K562 (cell line): ENCODE measurements around the gene HLCS. TPM values are rescaled to one million over a fixed set of nuclear protein-coding genes. Genes with fewer than 3 reads are reported as not detected.

Experiments used
- ATAC-seq: fragments of 200-7000 bp; cut with Tn5 transposase; 3 replicates; pipeline ENCODE4 v1.9.1; 2020; ENCODE audit warnings: moderate library complexity
- BruUV-seq: library from RNA; stranded (reverse); fragments of 400-500 nt; replicated peaks from 2 replicates; lab custom pipeline; 2021; lab: Mats Ljungman, UMichigan
- CTCF ChIA-PET: fragments of 300-600 bp; formaldehyde crosslinking; extraction: SDS; loops from one replicate; lab custom pipeline; 2021; ENCODE audit warnings: low intra/inter-chr PET ratio; lab: Yijun Ruan, JAX
- POLR2A ChIA-PET: fragments of 300-600, 350-650 bp; sonication (Branson Sonifier 250); formaldehyde crosslinking; extraction: SDS; loops from one replicate; lab custom pipeline; 2021; ENCODE audit warnings: antibody characterized with exemption, inconsistent platforms; lab: Yijun Ruan, JAX
- DNase-seq, 4 experiments: peaks; one replicate each; pipeline versions ENCODE4 v3.0.0 to v3.0.0-alpha.2; 2011 to 2018; ENCODE audit warnings: low spot score in 3 of 4, mixed read lengths in 3 of 4; ENCODE audit errors: extremely low read depth in 1 of 4
- FAIRE-seq: peaks from 2 replicates; lab custom pipeline; 2011; peaks lifted over from hg19 to GRCh38; lab: Jason Lieb, UNC
- H2AFZ ChIP-seq: 2 replicates; pipeline ENCODE4 v1.6.0; 2011; ENCODE audit warnings: low read depth, low read length, control low read depth, inconsistent platforms
- H3K27ac ChIP-seq: fragments of 200-600 bp; 3 replicates; pipeline ENCODE4 v1.8.0; 2011; ENCODE audit warnings: low read depth, mild to moderate bottlenecking, control low read depth, inconsistent platforms, low read length, moderate library complexity, mixed read lengths; ENCODE audit errors: extremely low read depth
- H3K27me3 ChIP-seq, 2 experiments: fragments of 300-600 bp in 1 of 2; 2 replicates in 1 of 2; 3 replicates in 1 of 2; pipeline versions ENCODE4 v1.6.0 to v1.8.0; 2011; ENCODE audit warnings: inconsistent platforms in 2 of 2, low read length in 2 of 2, mild to moderate bottlenecking in 1 of 2, mixed read lengths in 1 of 2, moderate library complexity in 1 of 2; ENCODE audit not compliant: control insufficient read depth in 2 of 2, insufficient read depth in 2 of 2
- H3K36me3 ChIP-seq: fragments of 300-600 bp; 3 replicates; pipeline ENCODE4 v1.8.0; 2011; ENCODE audit warnings: mild to moderate bottlenecking, low read length, inconsistent platforms; ENCODE audit not compliant: control insufficient read depth, insufficient read depth
- H3K4me1 ChIP-seq, 2 experiments: fragments of 200-600 bp in 1 of 2; replicated peaks in 1 of 2; 2 replicates in 1 of 2; 3 replicates in 1 of 2; pipeline versions ENCODE4 v1.5.1 to v1.8.0; 2011; ENCODE audit warnings: inconsistent platforms in 2 of 2, low read length in 2 of 2, mild to moderate bottlenecking in 1 of 2, mixed read lengths in 1 of 2, moderate library complexity in 1 of 2; ENCODE audit not compliant: control insufficient read depth in 2 of 2, insufficient read depth in 2 of 2
- H3K4me2 ChIP-seq: 2 replicates; pipeline ENCODE4 v1.6.1; 2011; ENCODE audit warnings: low read length, control low read depth, inconsistent platforms, mixed read lengths; ENCODE audit not compliant: insufficient read depth
- H3K4me3 ChIP-seq: fragments of 200-600 bp; sonication (generic), shearing (Covaris generic); 2 replicates; pipeline ENCODE4 v1.5.1; 2016; ENCODE audit warnings: control low read depth, inconsistent platforms
- H3K79me2 ChIP-seq: fragments of 200-600 bp; 3 replicates; pipeline ENCODE4 v1.8.0; 2011; ENCODE audit warnings: low read length, inconsistent platforms; ENCODE audit not compliant: control insufficient read depth, insufficient read depth
- H3K9ac ChIP-seq, 2 experiments: 2 replicates each; pipeline versions ENCODE4 v1.6.0 to v1.6.1; 2011; ENCODE audit warnings: low read depth in 2 of 2, low read length in 2 of 2, control low read depth in 1 of 2, inconsistent platforms in 1 of 2, mild to moderate bottlenecking in 1 of 2, mixed read lengths in 1 of 2; ENCODE audit not compliant: insufficient read depth in 1 of 2
- H3K9me1 ChIP-seq: one replicate; pipeline ENCODE4 v1.6.0; 2011; ENCODE audit warnings: inconsistent platforms, mild to moderate bottlenecking, low read length, moderate library complexity; ENCODE audit not compliant: control insufficient read depth, insufficient read depth
- H3K9me3 ChIP-seq: replicated peaks from 2 replicates; pipeline ENCODE4 v1.5.1; 2011; ENCODE audit warnings: low read depth, low read length, inconsistent platforms; ENCODE audit not compliant: control insufficient read depth, insufficient read depth
- H4K20me1 ChIP-seq: replicated peaks from 2 replicates; pipeline ENCODE4 v1.6.1; 2011; ENCODE audit warnings: low read length, inconsistent platforms, mixed read lengths; ENCODE audit not compliant: control insufficient read depth, insufficient read depth
- ARID2 ChIP-seq: fragments of 450-650 bp; IDR thresholded peaks from 2 replicates; pipeline ENCODE4 v1.6.1; 2017; ENCODE audit warnings: antibody characterized with exemption, mild to moderate bottlenecking
- CHCHD3 ChIP-seq: fragments of 250-450 bp; sonication (Bioruptor Pico); IDR thresholded peaks from 2 replicates; pipeline ENCODE4 v2.1.2; 2022; ENCODE audit warnings: mild to moderate bottlenecking
- ELF1 ChIP-seq: fragments of 200-800 bp; sonication (Bioruptor generic); IDR thresholded peaks from 2 replicates; pipeline ENCODE4 v1.6.1; 2016; ENCODE audit warnings: missing genetic modification characterization, missing compliant biosample characterization
- RB1 ChIP-seq: fragments of 450-650 bp; IDR thresholded peaks from 2 replicates; pipeline ENCODE4 v1.6.1; 2017; ENCODE audit warnings: low read depth, mild to moderate bottlenecking
- STAT6 ChIP-seq: sonication (generic); formaldehyde crosslinking; IDR thresholded peaks from 2 replicates; pipeline ENCODE4 v1.8.1; 2023; ENCODE audit warnings: mild to moderate bottlenecking, missing genetic modification reagents
- U2AF1 ChIP-seq: fragments of 200-400 bp; formaldehyde crosslinking; optimal IDR thresholded peaks from 2 replicates; pipeline ENCODE3; 2017; ENCODE audit warnings: mild to moderate bottlenecking, low read depth, low read length, moderate library complexity
- ZBTB40 ChIP-seq, 2 experiments: fragments of 450-650 bp in 1 of 2; sonication (generic) in 1 of 2; formaldehyde crosslinking in 1 of 2; IDR thresholded peaks; 2 replicates each; pipeline versions ENCODE4 v1.7.1 to v1.9.0; 2016 to 2022; ENCODE audit warnings: inconsistent platforms in 1 of 2, mild to moderate bottlenecking in 1 of 2, missing genetic modification reagents in 1 of 2
- ZNF699 ChIP-seq: fragments of 250-450 bp; sonication (Bioruptor Pico); IDR thresholded peaks from 2 replicates; pipeline ENCODE4 v1.8.0; 2021; ENCODE audit warnings: mild to moderate bottlenecking, moderate library complexity; ENCODE audit not compliant: insufficient replicate concordance
- WGBS: fragments of 100-300 bp; shearing (Covaris generic); methylation state at CpG from one replicate; pipeline ENCODE4 v1.1.6; 2016; ENCODE audit warnings: low coverage, mixed read lengths; ENCODE audit not compliant: insufficient coverage; ENCODE audit errors: missing lambda C conversion rate; 5-methylcytosine and 5-hydroxymethylcytosine counted together
- in situ Hi-C: fragments of 300-500 bp; cut with MboI; formaldehyde crosslinking; loops from 4 replicates; pipeline ENCODE4 v1.15.0; 2018; ENCODE audit warnings: inconsistent platforms, mixed read lengths
- intact Hi-C: fragments of 100-400 bp; cut with micrococcal nuclease; formaldehyde crosslinking; loops from 2 replicates; pipeline ENCODE4 v1.14.2; 2022
- polyA plus RNA-seq, 8 experiments: library from polyadenylated mRNA; depleted of rRNA in 4 of 8; stranded (reverse) in 5 of 8; unstranded in 3 of 8; fragments of >200 nt; fragmentation: Nextera tagmentation in 2 of 8; fragmentation: Illumina TruSeq in 1 of 8; extraction: Ambion mirVana in 2 of 8; extraction: Trizol in 1 of 8; gene quantifications; 2 replicates each; pipeline versions ENCODE4 v1.2.1 to v1.2.3, GENCODE V29; 2011 to 2014; ENCODE audit warnings: inconsistent platforms in 1 of 8, missing spikeins in 1 of 8
- total RNA-seq, 7 experiments: library from RNA; depleted of rRNA in 6 of 7; stranded (reverse); fragments of >200 nt in 6 of 7; fragmentation: Illumina TruSeq in 2 of 7; extraction: Trizol in 2 of 7; gene quantifications; 2 replicates each; pipeline versions ENCODE4 v1.2.1 to v1.2.3, GENCODE V29; 2011 to 2021; ENCODE audit warnings: low replicate concordance in 1 of 7

HLCS gene
- total and polyA plus RNA-seq, 9 of the 15 experiments (the other 6 are each of a cell fraction or from before 2014, with no cell fraction given), result 3.0 to 21.5 (median 17.1) TPM

- TF ChIP-seq U2AF1 (no peak), STAT6 (no peak)
- TF ChIP-seq, all 486 proteins: peak for 0
These were observed 37.5 kb downstream of the HLCS start (continued) for GRCh38 chr21:36928960-36929359.

GRCh38 chr21:36927719-36928117, 38.8 kb downstream of the HLCS start:
- H3K9me3 ChIP-seq, result no peaks in the 10 kb centered on the region
- BruUV-seq, result no TSS peak
- H3K4me3 ChIP-seq, result no peak overlapping the region
- ATAC-seq, result peak; percentile 97
- H3K4me1 ChIP-seq, result peaks cover 0 to 3% of the 10 kb centered on the region in 2 experiments; a peak in 1 of 5 replicates
- H4K20me1 ChIP-seq, result peaks cover 6% of the 10 kb centered on the region; the same call in 1 of the 2 replicates
- no peak overlapping the region for H3K9ac ChIP-seq
- no peak overlapping the region for H2AFZ ChIP-seq
- peak; percentile 78 to 84 (median 83) for DNase-seq
- ChIA-PET CTCF (interaction anchor here (1.2 to 3.1 kb wide), 7 partner anchors 12 to 508 kb away, joined by 3 to 15 read pairs (median 5); no protein-coding TSS in a partner anchor), POLR2A (interaction anchor here (1.2 kb wide), 1 partner anchor 68 kb away, joined by 3 read pairs; no protein-coding TSS in a partner anchor)
- in situ Hi-C loops, result loop anchor here (5.0 to 10.0 kb wide), 4 partner anchors 183 to 783 kb away; no protein-coding TSS in a partner anchor
- H3K4me2 ChIP-seq, result no peak overlapping the region
- intact Hi-C loops, result loop anchor here (1.0 to 5.0 kb wide), 6 partner anchors 180 to 507 kb away; no protein-coding TSS in a partner anchor
- WGBS, result 8% methylated on average over 4 of the region's 4 CpGs
- no peaks in the 10 kb centered on the region for H3K79me2 ChIP-seq
- H3K36me3 ChIP-seq, result peaks cover 12% of the 10 kb centered on the region
- H3K27me3 ChIP-seq, result no peaks in the 10 kb centered on the region
- peak; percentile 97 for FAIRE-seq
- H3K27ac ChIP-seq, result no peak overlapping the region
- no peaks in the 10 kb centered on the region for H3K9me1 ChIP-seq
- no peak for TF ChIP-seq ELF1 (tag)
- no peak for TF ChIP-seq ZNF699
- peak; percentile 25; the same call in 1 of the 2 replicates for TF ChIP-seq RB1
- TF ChIP-seq ARID2, result peak; percentile 63; the same call in 1 of the 2 replicates
- no peak for TF ChIP-seq CHCHD3 (CRISPR knock-in tag)
- TF ChIP-seq ZBTB40 (IDR thresholded peaks at IDR 0.05), result 0 out of 2 replicates have a peak, but pooled peaks have one; percentile 38
- no peak for TF ChIP-seq ZBTB40 (CRISPR knock-in tag; IDR thresholded peaks at IDR 0.05)
